SU-DHL-6 (cell line): ENCODE measurements around the gene FIBCD1.

ENCODE experiments used
- H2AFZ ChIP-seq: fragments of 200-600 bp; sonication (generic); 2 replicates; pipeline ENCODE4 v1.6.1; 2014; ENCODE audit warnings: low read depth, mild to moderate bottlenecking, moderate library complexity, mixed read lengths, antibody characterized with exemption, low read length; ENCODE audit not compliant: severe bottlenecking
- H3F3A ChIP-seq: fragments of 200-600 bp; shearing (Covaris generic); 2 replicates; pipeline ENCODE4 v1.6.0; 2016; ENCODE audit warnings: antibody characterized with exemption, mild to moderate bottlenecking; ENCODE audit not compliant: insufficient read depth
- H3K27ac ChIP-seq: fragments of 200-600 bp; sonication (generic); 2 replicates; pipeline ENCODE4 v1.5.1; 2016; ENCODE audit warnings: low read depth, mild to moderate bottlenecking, low read length, moderate library complexity, mixed read lengths
- H3K27me3 ChIP-seq: fragments of 200-600 bp; sonication (generic), shearing (Covaris generic); 2 replicates; pipeline ENCODE4 v1.6.0; 2014; ENCODE audit warnings: mild to moderate bottlenecking, low read length
- H3K36me3 ChIP-seq: fragments of 200-600 bp; sonication (generic); 2 replicates; pipeline ENCODE4 v1.6.1; 2014; ENCODE audit warnings: mild to moderate bottlenecking, low read length, mixed read lengths
- H3K4me2 ChIP-seq: fragments of 300-600, 200-600 bp; shearing (Covaris generic), sonication (generic); 2 replicates; pipeline ENCODE4 v1.6.0; 2014; ENCODE audit warnings: low read length, low read depth, mild to moderate bottlenecking; ENCODE audit not compliant: poor library complexity, severe bottlenecking
- H3K4me3 ChIP-seq: fragments of 200-600 bp; sonication (generic); 2 replicates; pipeline ENCODE4 v1.5.1; 2014; ENCODE audit warnings: antibody characterized with exemption, low read length, mild to moderate bottlenecking, mixed read lengths; ENCODE audit not compliant: insufficient read depth, poor library complexity, severe bottlenecking
- H3K79me2 ChIP-seq: fragments of 200-600 bp; sonication (generic); 2 replicates; pipeline ENCODE4 v1.6.1; 2014; ENCODE audit warnings: mild to moderate bottlenecking, low read length, moderate library complexity; ENCODE audit not compliant: insufficient read depth
- H3K9ac ChIP-seq: fragments of 200-600 bp; sonication (generic); 2 replicates; pipeline ENCODE4 v1.7.0; 2014; ENCODE audit warnings: mild to moderate bottlenecking, low read length
- H3K9me2 ChIP-seq: fragments of 200-600 bp; sonication (generic); replicated peaks from 2 replicates; pipeline ENCODE4 v1.6.1; 2014; ENCODE audit warnings: low read length; ENCODE audit not compliant: insufficient read depth
- H3K9me3 ChIP-seq: fragments of 200-600 bp; sonication (generic); 2 replicates; pipeline ENCODE4 v1.6.1; 2014; ENCODE audit warnings: low read length, mixed read lengths; ENCODE audit not compliant: insufficient read depth
- H4K20me1 ChIP-seq: fragments of 200-600 bp; sonication (generic); 2 replicates; pipeline ENCODE4 v1.6.1; 2014; ENCODE audit warnings: low read depth, mild to moderate bottlenecking, antibody characterized with exemption, low read length, moderate library complexity, mixed read lengths
- EZH2phosphoT487 ChIP-seq: fragments of 200-600 bp; sonication (generic), shearing (Covaris generic); conservative IDR thresholded peaks from 2 replicates; pipeline ENCODE4 v1.6.1; 2018; ENCODE audit warnings: mild to moderate bottlenecking, antibody characterized with exemption, low read length, moderate library complexity, mixed read lengths
- TF ChIP-seq, protein P1 (sequence below): fragments of 200-600 bp; sonication (generic); IDR thresholded peaks from one replicate; pipeline ENCODE4 v1.5.1; 2017; ENCODE audit warnings: antibody characterized with exemption, mild to moderate bottlenecking, low read length, moderate library complexity; ENCODE audit not compliant: insufficient read depth, poor library complexity, severe bottlenecking

Gene FIBCD1

GRCh38 chr9:130857864-130858738 is 80.9 kb downstream of the FIBCD1 start:
- H2AFZ ChIP-seq, result no peak overlapping the region
- H3K4me2 ChIP-seq, result no peak overlapping the region
- no peaks in the 10 kb centered on the region for H3K9me3 ChIP-seq
- H3F3A ChIP-seq, result no peaks in the 10 kb centered on the region
- H3K79me2 ChIP-seq, result no peaks in the 10 kb centered on the region
- H3K27ac ChIP-seq, result no peak overlapping the region
- no peaks in the 10 kb centered on the region for H3K9me2 ChIP-seq
- no peak overlapping the region for H3K4me3 ChIP-seq
- H3K9ac ChIP-seq, result no peak overlapping the region
- H4K20me1 ChIP-seq, result no peaks in the 10 kb centered on the region
- no peaks in the 10 kb centered on the region for H3K27me3 ChIP-seq
- TF ChIP-seq, protein P1, sequence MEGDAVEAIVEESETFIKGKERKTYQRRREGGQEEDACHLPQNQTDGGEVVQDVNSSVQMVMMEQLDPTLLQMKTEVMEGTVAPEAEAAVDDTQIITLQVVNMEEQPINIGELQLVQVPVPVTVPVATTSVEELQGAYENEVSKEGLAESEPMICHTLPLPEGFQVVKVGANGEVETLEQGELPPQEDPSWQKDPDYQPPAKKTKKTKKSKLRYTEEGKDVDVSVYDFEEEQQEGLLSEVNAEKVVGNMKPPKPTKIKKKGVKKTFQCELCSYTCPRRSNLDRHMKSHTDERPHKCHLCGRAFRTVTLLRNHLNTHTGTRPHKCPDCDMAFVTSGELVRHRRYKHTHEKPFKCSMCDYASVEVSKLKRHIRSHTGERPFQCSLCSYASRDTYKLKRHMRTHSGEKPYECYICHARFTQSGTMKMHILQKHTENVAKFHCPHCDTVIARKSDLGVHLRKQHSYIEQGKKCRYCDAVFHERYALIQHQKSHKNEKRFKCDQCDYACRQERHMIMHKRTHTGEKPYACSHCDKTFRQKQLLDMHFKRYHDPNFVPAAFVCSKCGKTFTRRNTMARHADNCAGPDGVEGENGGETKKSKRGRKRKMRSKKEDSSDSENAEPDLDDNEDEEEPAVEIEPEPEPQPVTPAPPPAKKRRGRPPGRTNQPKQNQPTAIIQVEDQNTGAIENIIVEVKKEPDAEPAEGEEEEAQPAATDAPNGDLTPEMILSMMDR, result no peak
- TF ChIP-seq EZH2phosphoT487, result no peak
- no peaks in the 10 kb centered on the region for H3K36me3 ChIP-seq

DNA sequence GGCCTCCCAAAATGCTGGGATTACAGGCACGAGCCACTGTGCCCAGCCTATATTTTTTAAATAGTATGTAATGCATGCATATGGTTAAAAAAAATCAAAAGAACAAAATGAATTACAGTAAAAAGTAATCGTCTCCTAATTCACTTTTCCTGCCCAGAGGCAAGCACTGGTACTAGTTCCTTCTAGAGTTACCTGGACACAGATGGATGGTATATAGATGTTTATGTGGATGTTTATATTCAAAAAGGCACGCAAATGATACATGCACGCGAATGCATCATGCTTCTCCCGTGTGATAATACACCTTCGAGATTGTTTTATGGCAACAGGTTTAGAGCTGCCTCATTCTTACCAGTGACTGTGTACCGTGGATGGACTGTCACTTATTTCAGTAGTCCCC is 82.6 kb downstream of the FIBCD1 start:
- no peak overlapping the region for H3K4me3 ChIP-seq
- H4K20me1 ChIP-seq, result no peaks in the 10 kb centered on the region; the same call in 1 of the 2 replicates
- no peaks in the 10 kb centered on the region for H3K36me3 ChIP-seq
- H3K4me2 ChIP-seq, result no peak overlapping the region
- H3K27me3 ChIP-seq, result no peaks in the 10 kb centered on the region
- no peaks in the 10 kb centered on the region for H3K9me3 ChIP-seq
- H3K27ac ChIP-seq, result no peak overlapping the region
- no peak overlapping the region for H3K9ac ChIP-seq
- no peaks in the 10 kb centered on the region for H3K79me2 ChIP-seq
- no peaks in the 10 kb centered on the region for H3F3A ChIP-seq
- TF ChIP-seq, protein P1, result no peak
- no peak for TF ChIP-seq EZH2phosphoT487
- H3K9me2 ChIP-seq, result no peaks in the 10 kb centered on the region
- no peak overlapping the region for H2AFZ ChIP-seq

- Histone ChIP-seq H3K9ac (no peak overlapping the region), H3K9me2 (no peaks in the 10 kb centered on the region), H2AFZ (no peak overlapping the region), H3K4me3 (no peak overlapping the region), H3K4me2 (no peak overlapping the region), H4K20me1 (peaks cover 3% of the 10 kb centered on the region; the same call in 1 of the 2 replicates), H3K27ac (no peak overlapping the region), H3K36me3 (no peaks in the 10 kb centered on the region), H3K79me2 (no peaks in the 10 kb centered on the region), H3K27me3 (no peaks in the 10 kb centered on the region), H3F3A (no peaks in the 10 kb centered on the region), H3K9me3 (no peaks in the 10 kb centered on the region)
- TF ChIP-seq, protein P1, result no peak
- TF ChIP-seq EZH2phosphoT487, result no peak
These were observed 84.2 kb downstream of the FIBCD1 start for GRCh38 chr9:130854835-130855234.
